HEK293T (cell line): ENCODE data around the gene PIEZO2.
"Not testable (repeated sequence)": the region's sequence is repeated elsewhere in the genome, so short reads cannot be mapped to it uniquely, and the experiment has no call there.

Experiments
- CTCF ChIA-PET: fragments of 350-600 bp; formaldehyde crosslinking; extraction: SDS; loops from one replicate; lab custom pipeline; 2021; ENCODE audit warnings: antibody characterized with exemption, inconsistent platforms; lab: Yijun Ruan, JAX
- POLR2A ChIA-PET: fragments of 350-600 bp; formaldehyde crosslinking; extraction: SDS; loops from one replicate; lab custom pipeline; 2020; ENCODE audit warnings: antibody characterized with exemption, inconsistent platforms; lab: Yijun Ruan, JAX
- DNase-seq: peaks from one replicate; pipeline ENCODE4 v3.0.0; 2012; ENCODE audit warnings: mixed read lengths; ENCODE audit errors: extremely low spot score
- ARNT ChIP-seq: fragments of 450-650 bp; IDR thresholded peaks from 2 replicates; pipeline ENCODE4 v1.6.1; 2017; ENCODE audit warnings: mild to moderate bottlenecking
- BHLHE40 ChIP-seq: fragments of 450-650 bp; IDR thresholded peaks from 2 replicates; pipeline ENCODE4 v1.6.1; 2016; ENCODE audit warnings: mild to moderate bottlenecking, moderate library complexity, borderline replicate concordance
- CTBP1 ChIP-seq: fragments of 450-650 bp; IDR thresholded peaks from 2 replicates; pipeline ENCODE4 v1.6.1; 2016; ENCODE audit warnings: borderline replicate concordance
- ELF4 ChIP-seq: fragments of 450-650 bp; IDR thresholded peaks from 2 replicates; pipeline ENCODE4 v1.6.1; 2017; ENCODE audit warnings: antibody characterized with exemption
- FOXA1 ChIP-seq: fragments of 450-650 bp; IDR thresholded peaks from 2 replicates; pipeline ENCODE4 v1.6.1; 2016; ENCODE audit warnings: mild to moderate bottlenecking
- FOXK2 ChIP-seq: fragments of 450-650 bp; IDR thresholded peaks from 2 replicates; pipeline ENCODE4 v1.6.1; 2016; ENCODE audit warnings: mild to moderate bottlenecking
- FOXM1 ChIP-seq: fragments of 450-650 bp; IDR thresholded peaks from 2 replicates; pipeline ENCODE4 v1.6.1; 2017; ENCODE audit warnings: mild to moderate bottlenecking, borderline replicate concordance
- HDGF ChIP-seq: fragments of 450-650 bp; IDR thresholded peaks from 2 replicates; pipeline ENCODE4 v1.6.1; 2017; ENCODE audit warnings: antibody characterized with exemption, borderline replicate concordance
- L3MBTL2 ChIP-seq: fragments of 450-650 bp; conservative IDR thresholded peaks from 2 replicates; pipeline ENCODE4 v1.6.1; 2016; ENCODE audit warnings: mild to moderate bottlenecking
- LEF1 ChIP-seq: fragments of 450-650 bp; IDR thresholded peaks from 2 replicates; pipeline ENCODE4 v1.6.1; 2017; ENCODE audit warnings: mild to moderate bottlenecking, borderline replicate concordance
- NFRKB ChIP-seq: fragments of 450-650 bp; IDR thresholded peaks from 2 replicates; pipeline ENCODE4 v1.6.1; 2016; ENCODE audit warnings: mild to moderate bottlenecking, moderate library complexity
- SP1 ChIP-seq: fragments of 450-650 bp; IDR thresholded peaks from 2 replicates; pipeline ENCODE4 v1.6.1; 2017
- SUZ12 ChIP-seq: fragments of 450-650 bp; IDR thresholded peaks from 2 replicates; pipeline ENCODE4 v1.6.1; 2016; ENCODE audit warnings: mild to moderate bottlenecking
- TARDBP ChIP-seq: fragments of 450-650 bp; IDR thresholded peaks from 2 replicates; pipeline ENCODE4 v1.6.1; 2016
- ZNF384 ChIP-seq: fragments of 450-650 bp; IDR thresholded peaks from 2 replicates; pipeline ENCODE4 v1.6.1; 2016
- TF ChIP-seq, protein P1 (sequence below): fragments of 450-650 bp; IDR thresholded peaks from 2 replicates; pipeline ENCODE4 v1.6.1; 2016

Gene PIEZO2

DNA sequence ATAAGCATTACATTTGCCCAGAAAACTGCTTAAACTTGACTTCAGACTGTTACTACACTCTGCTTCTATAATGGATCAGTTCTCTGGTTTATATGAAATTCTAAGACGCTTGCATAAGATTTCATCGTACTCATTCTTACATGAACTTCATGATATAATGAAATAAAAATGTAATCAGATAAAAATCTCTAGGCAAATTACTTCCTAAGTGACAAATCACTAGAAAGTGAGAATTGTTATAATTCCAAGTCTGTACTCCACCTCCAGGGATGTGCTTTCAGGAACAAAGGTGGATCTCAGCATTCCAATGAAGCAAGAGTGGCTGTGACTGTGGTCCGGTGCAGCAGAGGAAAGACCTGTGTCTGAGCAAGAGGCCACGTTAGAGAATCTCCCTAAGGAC, 226.2 kb downstream of the PIEZO2 start:
- ChIA-PET POLR2A (no interaction called here), CTCF (no interaction called here)
- no peak for DNase-seq
- TF ChIP-seq FOXA1 (no peak), HDGF (no peak)

DNA sequence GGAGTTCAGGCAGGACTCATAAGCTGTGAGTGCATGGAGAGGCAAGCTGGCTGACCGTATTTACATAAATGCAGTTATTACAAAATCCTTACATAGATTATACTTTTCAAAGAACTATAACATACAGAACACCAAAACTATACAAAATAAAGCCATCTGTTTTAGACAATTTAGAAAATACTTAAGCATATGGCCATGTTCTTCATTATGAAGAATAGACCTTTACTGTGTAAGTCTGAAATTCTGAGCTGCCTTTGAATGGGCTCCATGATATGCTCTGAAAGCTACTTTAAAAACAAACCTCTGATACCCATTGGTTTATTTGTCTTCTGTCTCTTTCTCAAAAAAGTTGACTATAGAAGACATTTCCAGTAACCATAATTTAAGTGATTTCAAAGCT, 226.7 kb downstream of the PIEZO2 start:
- DNase-seq, POLR2A ChIA-PET, CTCF ChIA-PET: not testable (repeated sequence)

DNA sequence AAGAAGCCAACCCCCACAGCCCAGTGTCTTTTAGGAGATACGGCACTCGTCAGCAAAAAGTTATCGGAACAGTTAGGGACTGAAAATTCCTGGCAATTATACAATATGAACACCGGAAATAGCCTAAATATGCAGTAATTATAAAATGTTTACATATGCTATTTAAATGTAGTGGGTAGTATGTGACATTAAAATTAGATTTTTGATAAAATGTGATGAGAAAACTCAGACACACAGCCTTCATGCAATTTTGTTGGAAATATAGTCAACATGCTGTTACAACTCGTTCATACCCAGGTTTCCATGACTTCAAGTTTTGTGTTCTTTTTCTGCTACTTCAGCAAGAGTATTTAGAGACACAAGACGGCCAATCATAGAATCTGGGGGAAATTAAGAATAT, 229.1 kb downstream of the PIEZO2 start:
- CTCF ChIA-PET, POLR2A ChIA-PET, DNase-seq: not testable (repeated sequence)

DNA sequence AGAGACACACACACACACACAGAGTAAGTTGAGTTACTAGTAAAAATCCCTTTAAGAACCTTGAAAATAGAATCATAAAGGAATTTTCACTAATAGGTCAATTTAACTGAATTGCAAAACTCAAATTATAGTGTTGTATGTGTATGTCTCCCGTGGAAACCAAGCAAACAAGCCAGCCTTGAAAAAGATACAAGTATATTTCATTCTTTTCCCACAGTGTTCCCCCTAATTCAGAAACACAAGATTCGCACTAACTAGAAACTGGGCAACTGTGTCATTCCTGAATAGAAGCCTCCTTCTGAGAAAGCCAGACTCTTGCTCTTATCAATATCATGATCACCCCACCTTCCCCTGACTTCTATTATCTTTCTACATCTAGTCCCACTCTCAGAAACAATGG, 229.5 kb downstream of the PIEZO2 start:
- TF ChIP-seq LEF1, result no peak
- no peak for TF ChIP-seq SP1
- no peak for TF ChIP-seq HDGF
- TF ChIP-seq SUZ12, result no peak
- TF ChIP-seq, protein P1, sequence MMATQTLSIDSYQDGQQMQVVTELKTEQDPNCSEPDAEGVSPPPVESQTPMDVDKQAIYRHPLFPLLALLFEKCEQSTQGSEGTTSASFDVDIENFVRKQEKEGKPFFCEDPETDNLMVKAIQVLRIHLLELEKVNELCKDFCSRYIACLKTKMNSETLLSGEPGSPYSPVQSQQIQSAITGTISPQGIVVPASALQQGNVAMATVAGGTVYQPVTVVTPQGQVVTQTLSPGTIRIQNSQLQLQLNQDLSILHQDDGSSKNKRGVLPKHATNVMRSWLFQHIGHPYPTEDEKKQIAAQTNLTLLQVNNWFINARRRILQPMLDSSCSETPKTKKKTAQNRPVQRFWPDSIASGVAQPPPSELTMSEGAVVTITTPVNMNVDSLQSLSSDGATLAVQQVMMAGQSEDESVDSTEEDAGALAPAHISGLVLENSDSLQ, result no peak
- TF ChIP-seq FOXM1, result no peak
- no peak for TF ChIP-seq TARDBP
- TF ChIP-seq FOXK2, result no peak
- TF ChIP-seq BHLHE40, result no peak
- no peak for DNase-seq
- CTCF ChIA-PET, result no interaction called here
- POLR2A ChIA-PET, result no interaction called here

DNA sequence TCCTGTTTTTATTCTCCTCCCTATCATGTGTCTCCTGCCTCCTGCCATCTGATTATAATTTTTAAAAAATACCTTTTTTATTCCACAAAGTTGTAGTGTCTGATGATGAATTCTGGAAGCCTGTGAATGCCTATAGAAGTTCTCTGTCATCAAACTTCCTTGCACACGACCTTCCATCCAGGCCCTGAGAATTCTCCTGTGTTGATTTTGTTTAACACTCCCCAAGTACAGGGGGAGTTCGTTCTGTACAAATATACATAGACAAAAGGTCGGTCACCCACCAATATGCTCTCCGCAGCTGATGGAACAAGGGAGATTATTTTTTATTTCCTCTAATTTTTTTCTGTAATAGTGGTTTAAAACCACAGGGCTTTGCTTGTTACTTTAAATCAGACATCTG, 232.5 kb downstream of the PIEZO2 start:
- ChIA-PET CTCF (no interaction called here), POLR2A (no interaction called here)
- no peak for DNase-seq
- TF ChIP-seq NFRKB (no peak), L3MBTL2 (no peak), FOXM1 (no peak), TARDBP (no peak), ZNF384 (no peak), SUZ12 (no peak), ELF4 (no peak), ARNT (no peak), FOXA1 (no peak), BHLHE40 (no peak), CTBP1 (no peak), FOXK2 (no peak), SP1 (no peak), LEF1 (no peak), HDGF (no peak)
- TF ChIP-seq, protein P1, result no peak

DNA sequence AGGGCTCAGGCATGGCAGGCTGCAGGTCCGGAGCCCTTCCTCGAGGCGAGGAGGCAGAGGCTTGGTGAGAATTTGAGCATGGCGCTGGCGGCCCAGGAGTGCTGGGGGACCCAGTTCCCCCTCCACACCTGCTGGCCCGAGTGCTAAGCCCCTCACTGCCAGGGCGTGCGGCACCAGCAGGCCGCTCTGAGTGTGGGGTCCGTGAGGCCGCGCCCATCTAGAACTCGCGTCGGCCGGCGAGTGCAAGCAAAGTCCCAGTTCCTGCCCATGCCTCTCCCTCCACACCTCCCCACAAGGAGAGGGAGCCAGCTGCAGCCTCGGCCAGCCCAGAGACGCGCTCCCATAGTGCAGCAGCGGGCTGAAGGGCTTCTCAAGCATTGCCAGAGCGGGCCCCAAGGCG, 233.0 kb downstream of the PIEZO2 start:
- POLR2A ChIA-PET, result no interaction called here
- CTCF ChIA-PET, result no interaction called here
- no peak for DNase-seq
- TF ChIP-seq SP1 (no peak), LEF1 (no peak), FOXA1 (no peak), ZNF384 (no peak), L3MBTL2 (no peak), TARDBP (no peak), NFRKB (no peak)
- TF ChIP-seq, protein P1, result no peak

DNA sequence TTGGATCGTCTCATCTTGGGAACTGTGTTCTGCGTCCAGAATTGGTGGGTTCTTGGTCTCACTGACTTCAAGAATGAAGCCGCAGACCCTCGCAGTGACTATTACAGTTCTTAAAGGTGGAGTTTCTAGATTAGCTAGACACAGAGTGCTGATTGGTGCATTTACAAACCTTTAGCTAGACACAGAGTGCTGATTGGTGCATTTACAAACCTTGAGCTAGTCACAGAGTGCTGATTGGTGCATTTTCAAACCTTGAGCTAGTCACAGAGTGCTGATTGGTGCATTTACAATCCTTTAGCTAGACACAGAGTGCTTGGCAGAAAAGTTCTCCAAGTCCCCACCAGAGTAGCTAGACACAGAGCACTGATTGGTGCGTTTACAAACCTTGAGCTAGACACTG, 233.6 kb downstream of the PIEZO2 start:
- DNase-seq, CTCF ChIA-PET, POLR2A ChIA-PET: not testable (repeated sequence)

DNA sequence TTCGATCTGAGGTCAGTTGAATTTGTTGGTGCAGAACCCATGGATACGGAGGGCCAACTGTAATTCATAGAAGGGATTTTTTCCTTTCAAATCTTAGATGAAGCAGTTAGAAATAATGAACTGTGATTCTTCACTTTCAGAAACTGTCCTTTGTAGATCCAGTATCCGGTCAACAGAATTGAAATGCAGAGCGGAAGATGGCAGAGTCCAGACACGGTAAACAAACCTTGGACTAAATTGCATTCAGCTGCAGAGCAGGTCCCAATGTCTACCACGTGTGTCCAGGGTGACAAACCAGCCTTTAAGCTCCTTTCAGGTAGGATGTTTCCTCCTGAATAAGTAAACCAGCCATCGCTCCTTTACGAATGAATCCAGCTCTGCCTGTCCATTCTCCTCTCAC, 234.8 kb downstream of the PIEZO2 start:
- DNase-seq, POLR2A ChIA-PET, CTCF ChIA-PET: not testable (repeated sequence)

DNA sequence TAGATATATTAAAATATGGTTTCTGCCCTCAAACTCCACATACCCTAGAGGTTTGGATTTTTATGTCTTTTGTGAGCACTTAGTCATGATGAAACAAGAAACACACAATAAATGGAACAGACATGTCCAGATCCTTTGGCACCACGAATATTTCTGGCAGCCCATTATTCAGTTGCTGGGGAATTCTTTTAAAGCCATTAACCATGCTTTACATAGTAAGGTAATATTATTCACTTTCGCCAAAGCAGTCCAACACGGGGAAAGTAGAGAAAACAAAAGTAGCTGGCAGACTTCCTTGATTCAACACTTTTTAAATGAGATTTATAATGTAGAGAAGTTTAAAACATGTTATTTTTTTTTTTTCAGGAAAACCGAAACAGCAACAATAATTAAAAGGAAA, 235.4 kb downstream of the PIEZO2 start:
- TF ChIP-seq TARDBP, result no peak
- TF ChIP-seq FOXM1, result no peak
- TF ChIP-seq LEF1, result no peak
- TF ChIP-seq NFRKB, result no peak
- TF ChIP-seq, protein P1, result no peak
- no peak for TF ChIP-seq L3MBTL2
- TF ChIP-seq SP1, result no peak
- TF ChIP-seq ZNF384, result no peak
- no peak for TF ChIP-seq FOXA1
- TF ChIP-seq ARNT, result no peak
- no peak for TF ChIP-seq BHLHE40
- DNase-seq, result no peak
- ChIA-PET CTCF (no interaction called here), POLR2A (no interaction called here)
